ENCODE results near the gene ABCA13.
"Not testable (repeated sequence)": the region's sequence is repeated elsewhere in the genome, so short reads cannot be mapped to it uniquely, and the experiment has no call there.

The ABCA13 gene

GRCh38 chr7:48171202-48171601 is at the start of gene ABCA13:
Gene ABCA13 (plus strand): TSS chr7:48171458. CDS start chr7:48171484, 26 bp downstream.
- DNase-seq (ENCODE audit: extremely low spot score, insufficient read length, low read depth) (no peak), FAIRE-seq (no peak)

- FAIRE-seq = no peak
- DNase-seq (ENCODE audit: extremely low spot score, insufficient read length, low read depth) = no peak
Measured at GRCh38 chr7:48126037-48126436, 45.2 kb upstream of the ABCA13 start.

- FAIRE-seq (no peak), DNase-seq (ENCODE audit: extremely low spot score, insufficient read length, low read depth) (no peak)
Measured at GRCh38 chr7:48130658-48131108, 40.6 kb upstream of the ABCA13 start.

- DNase-seq (ENCODE audit: extremely low spot score, insufficient read length, low read depth) (no peak), FAIRE-seq (no peak)
Measured at GRCh38 chr7:48132792-48133191, 38.5 kb upstream of the ABCA13 start.

GRCh38 chr7:48139459-48139858 is 31.8 kb upstream of the ABCA13 start:
- FAIRE-seq (no peak), DNase-seq (ENCODE audit: extremely low spot score, insufficient read length, low read depth) (no peak)

- FAIRE-seq (no peak), DNase-seq (ENCODE audit: extremely low spot score, insufficient read length, low read depth) (no peak)
Measured at GRCh38 chr7:48140001-48140681, 31.1 kb upstream of the ABCA13 start.

- FAIRE-seq (no peak), DNase-seq (ENCODE audit: extremely low spot score, insufficient read length, low read depth) (no peak)
Measured at GRCh38 chr7:48141521-48141920, 29.7 kb upstream of the ABCA13 start.

- DNase-seq (ENCODE audit: extremely low spot score, insufficient read length, low read depth) = no peak
- FAIRE-seq = no peak
Measured at GRCh38 chr7:48144291-48144768, 26.9 kb upstream of the ABCA13 start.

- no peak for FAIRE-seq
- DNase-seq (ENCODE audit: extremely low spot score, insufficient read length, low read depth) = no peak
Measured at GRCh38 chr7:48147078-48147591, 24.1 kb upstream of the ABCA13 start.

GRCh38 chr7:48147690-48148089 is 23.6 kb upstream of the ABCA13 start:
- not testable (repeated sequence) for DNase-seq (ENCODE audit: extremely low spot score, insufficient read length, low read depth); FAIRE-seq

GRCh38 chr7:48148311-48148710 is 22.9 kb upstream of the ABCA13 start:
- DNase-seq (ENCODE audit: extremely low spot score, insufficient read length, low read depth) (no peak), FAIRE-seq (no peak)

- FAIRE-seq = no peak
- DNase-seq (ENCODE audit: extremely low spot score, insufficient read length, low read depth) = no peak
Measured at GRCh38 chr7:48149058-48149457, 22.2 kb upstream of the ABCA13 start.

- DNase-seq (ENCODE audit: extremely low spot score, insufficient read length, low read depth) (no peak), FAIRE-seq (no peak)
Measured at GRCh38 chr7:48150086-48150485, 21.2 kb upstream of the ABCA13 start.

GRCh38 chr7:48154792-48155413 is 16.4 kb upstream of the ABCA13 start:
- peak; percentile 67 for FAIRE-seq
- peak; percentile 2 for DNase-seq (ENCODE audit: extremely low spot score, insufficient read length, low read depth)

- FAIRE-seq (no peak), DNase-seq (ENCODE audit: extremely low spot score, insufficient read length, low read depth) (no peak)
Measured at GRCh38 chr7:48158404-48158803, 12.9 kb upstream of the ABCA13 start.

GRCh38 chr7:48161407-48162125 is 9.7 kb upstream of the ABCA13 start:
- FAIRE-seq = no peak

GRCh38 chr7:48165157-48165556 is 6.1 kb upstream of the ABCA13 start:
- DNase-seq (ENCODE audit: extremely low spot score, insufficient read length, low read depth) = no peak
- no peak for FAIRE-seq

More at GRCh38 chr7:48161407-48162125, 9.7 kb upstream of the ABCA13 start:
- DNase-seq (ENCODE audit: extremely low spot score, insufficient read length, low read depth) = no peak

GRCh38 chr7:48168159-48168558 is 3.1 kb upstream of the ABCA13 start:
- FAIRE-seq = no peak
- DNase-seq (ENCODE audit: extremely low spot score, insufficient read length, low read depth) = no peak

GRCh38 chr7:48170506-48170905 is 752 bp upstream of the ABCA13 start:
- FAIRE-seq (no peak), DNase-seq (ENCODE audit: extremely low spot score, insufficient read length, low read depth) (no peak)

- DNase-seq (ENCODE audit: extremely low spot score, insufficient read length, low read depth) (no peak), FAIRE-seq (no peak)
Measured at GRCh38 chr7:48173313-48173712, 2.1 kb downstream of the ABCA13 start.

Measured in GM18507 (cell line).